Activated naive CD8-positive, alpha-beta T cell treated with anti-CD3 and anti-CD28 coated beads for 36 hours (primary cell): ENCODE measurements around the gene P2RX6. TPM values are rescaled to one million over a fixed set of nuclear protein-coding genes. Genes with fewer than 3 reads are reported as not detected.

Experiments used
- DNase-seq: peaks from one replicate; pipeline ENCODE4 v3.0.0; 2021
- H3K27ac Mint-ChIP-seq: one replicate; pipeline ENCODE4 v1.8.0; 2022; ENCODE audit warnings: mild to moderate bottlenecking, moderate library complexity, mixed read lengths
- H3K27me3 Mint-ChIP-seq: one replicate; pipeline ENCODE4 v1.8.0; 2022; ENCODE audit warnings: mild to moderate bottlenecking, mixed read lengths
- H3K36me3 Mint-ChIP-seq: one replicate; pipeline ENCODE4 v1.8.0; 2021; ENCODE audit warnings: mild to moderate bottlenecking, mixed read lengths
- H3K4me1 Mint-ChIP-seq: one replicate; pipeline ENCODE4 v1.8.0; 2021; ENCODE audit warnings: mixed read lengths
- H3K4me3 Mint-ChIP-seq: one replicate; pipeline ENCODE4 v1.8.0; 2022; ENCODE audit warnings: mild to moderate bottlenecking, moderate library complexity, mixed read lengths
- H3K9me3 Mint-ChIP-seq: one replicate; pipeline ENCODE4 v1.8.0; 2022; ENCODE audit warnings: mixed read lengths
- total RNA-seq, 2 experiments: library from RNA; stranded (reverse); gene quantifications; one replicate each; pipeline ENCODE4 v1.2.3, GENCODE V29; 2021

P2RX6 gene
- total RNA-seq, 2 experiments from 2014 or later, result 0.14 to 0.43 TPM

- Mint-ChIP-seq H3K4me3 (peak overlapping the region; percentile 67), H3K27me3 (no peaks in the 10 kb centered on the region), H3K27ac (no peak overlapping the region), H3K36me3 (no peaks in the 10 kb centered on the region), H3K4me1 (peaks cover 15% of the 10 kb centered on the region), H3K9me3 (no peaks in the 10 kb centered on the region)
- no peak for DNase-seq
Measured at GRCh38 chr22:21012446-21013407, 2.2 kb upstream of the P2RX6 start.

- no peak for DNase-seq
- Mint-ChIP-seq H3K4me1 (peaks cover 15% of the 10 kb centered on the region), H3K4me3 (peak overlapping the region; percentile 81), H3K27ac (peak overlapping the region; percentile 42), H3K27me3 (no peaks in the 10 kb centered on the region), H3K36me3 (no peaks in the 10 kb centered on the region), H3K9me3 (no peaks in the 10 kb centered on the region)
Measured at GRCh38 chr22:21013657-21014201, 1.2 kb upstream of the P2RX6 start.

GRCh38 chr22:21014202-21014725 lies 701 bp upstream of the P2RX6 start:
- Mint-ChIP-seq H3K4me3 (peak overlapping the region; percentile 81), H3K4me1 (peaks cover 15% of the 10 kb centered on the region), H3K27ac (peak overlapping the region; percentile 42), H3K9me3 (no peaks in the 10 kb centered on the region), H3K27me3 (no peaks in the 10 kb centered on the region), H3K36me3 (no peaks in the 10 kb centered on the region)
- DNase-seq, result peak; percentile 95

- DNase-seq, result no peak
Measured at GRCh38 chr22:21015466-21016006, 571 bp downstream of the P2RX6 start.

GRCh38 chr22:21016644-21017420 lies 1.9 kb downstream of the P2RX6 start:
- no peaks in the 10 kb centered on the region for H3K27me3 Mint-ChIP-seq
- DNase-seq, result no peak
- no peaks in the 10 kb centered on the region for H3K36me3 Mint-ChIP-seq
- no peak overlapping the region for H3K27ac Mint-ChIP-seq
- H3K4me1 Mint-ChIP-seq, result peaks cover 21% of the 10 kb centered on the region
- no peaks in the 10 kb centered on the region for H3K9me3 Mint-ChIP-seq
- no peak overlapping the region for H3K4me3 Mint-ChIP-seq

More at GRCh38 chr22:21015466-21016006, 571 bp downstream of the P2RX6 start:
- Mint-ChIP-seq H3K27ac (no peak overlapping the region), H3K9me3 (no peaks in the 10 kb centered on the region), H3K4me1 (peaks cover 15% of the 10 kb centered on the region), H3K36me3 (no peaks in the 10 kb centered on the region), H3K4me3 (no peak overlapping the region), H3K27me3 (no peaks in the 10 kb centered on the region)

GRCh38 chr22:21018314-21018713 lies 3.3 kb downstream of the P2RX6 start:
- Mint-ChIP-seq H3K9me3 (no peaks in the 10 kb centered on the region), H3K4me1 (peaks cover 21% of the 10 kb centered on the region), H3K27ac (no peak overlapping the region), H3K4me3 (no peak overlapping the region), H3K27me3 (no peaks in the 10 kb centered on the region), H3K36me3 (no peaks in the 10 kb centered on the region)
- DNase-seq, result no peak

GRCh38 chr22:21020802-21021429 lies 6.0 kb downstream of the P2RX6 start:
- Mint-ChIP-seq H3K27me3 (no peaks in the 10 kb centered on the region), H3K9me3 (no peaks in the 10 kb centered on the region), H3K4me1 (peaks cover 17% of the 10 kb centered on the region), H3K4me3 (no peak overlapping the region), H3K36me3 (no peaks in the 10 kb centered on the region), H3K27ac (no peak overlapping the region)
- DNase-seq, result no peak

- no peak overlapping the region for H3K27ac Mint-ChIP-seq
- peaks cover 19% of the 10 kb centered on the region for H3K4me1 Mint-ChIP-seq
- DNase-seq, result no peak
- H3K9me3 Mint-ChIP-seq, result no peaks in the 10 kb centered on the region
- H3K27me3 Mint-ChIP-seq, result no peaks in the 10 kb centered on the region
- H3K36me3 Mint-ChIP-seq, result no peaks in the 10 kb centered on the region
- H3K4me3 Mint-ChIP-seq, result no peak overlapping the region
Measured at GRCh38 chr22:21022507-21022906, 7.5 kb downstream of the P2RX6 start.

- no peak for DNase-seq
- Mint-ChIP-seq H3K36me3 (no peaks in the 10 kb centered on the region), H3K9me3 (no peaks in the 10 kb centered on the region), H3K27ac (no peak overlapping the region), H3K4me3 (no peak overlapping the region), H3K4me1 (peaks cover 19% of the 10 kb centered on the region), H3K27me3 (no peaks in the 10 kb centered on the region)
Measured at GRCh38 chr22:21022955-21023614, 8.1 kb downstream of the P2RX6 start.

GRCh38 chr22:21025266-21025665 lies 10.3 kb downstream of the P2RX6 start:
- DNase-seq, result peak; percentile 47
- no peaks in the 10 kb centered on the region for H3K36me3 Mint-ChIP-seq
- no peaks in the 10 kb centered on the region for H3K9me3 Mint-ChIP-seq
- H3K4me3 Mint-ChIP-seq, result peak overlapping the region; percentile 47
- peak overlapping the region; percentile 75 for H3K27ac Mint-ChIP-seq
- H3K4me1 Mint-ChIP-seq, result peaks cover 19% of the 10 kb centered on the region
- H3K27me3 Mint-ChIP-seq, result no peaks in the 10 kb centered on the region

- peaks cover 2% of the 10 kb centered on the region for H3K27me3 Mint-ChIP-seq
- no peaks in the 10 kb centered on the region for H3K9me3 Mint-ChIP-seq
- no peak overlapping the region for H3K27ac Mint-ChIP-seq
- H3K4me3 Mint-ChIP-seq, result peak overlapping the region; percentile 47
- H3K36me3 Mint-ChIP-seq, result no peaks in the 10 kb centered on the region
- peaks cover 19% of the 10 kb centered on the region for H3K4me1 Mint-ChIP-seq
- DNase-seq, result no peak
Measured at GRCh38 chr22:21025763-21026755, 11.1 kb downstream of the P2RX6 start.

GRCh38 chr22:21026783-21027692 lies 12.1 kb downstream of the P2RX6 start:
- Mint-ChIP-seq H3K36me3 (no peaks in the 10 kb centered on the region), H3K4me3 (no peak overlapping the region), H3K27ac (no peak overlapping the region), H3K9me3 (no peaks in the 10 kb centered on the region), H3K4me1 (peaks cover 17% of the 10 kb centered on the region), H3K27me3 (peaks cover 4% of the 10 kb centered on the region)
- no peak for DNase-seq
